Tibial nerve (tissue), 3 donors: ENCODE data around the gene MAPKAP1.

Experiments used
- POLR2A ChIP-seq, 2 donors: fragments of 450-650 bp; IDR thresholded peaks; one replicate each; pipeline ENCODE4 v1.6.1; 2017; ENCODE audit warnings: antibody characterized with exemption in 2 of 2, mild to moderate bottlenecking in 2 of 2, moderate library complexity in 2 of 2
- TF ChIP-seq, protein P1 (sequence below), 5 experiments: fragments of 200-600 bp in 3 of 5; fragments of 450-650 bp in 2 of 5; sonication (generic) in 3 of 5; IDR thresholded peaks; one replicate each; pipeline ENCODE4 v1.5.1; 2016 to 2019; ENCODE audit warnings: antibody characterized with exemption in 5 of 5, mild to moderate bottlenecking in 3 of 5, moderate library complexity in 2 of 5

DNA sequence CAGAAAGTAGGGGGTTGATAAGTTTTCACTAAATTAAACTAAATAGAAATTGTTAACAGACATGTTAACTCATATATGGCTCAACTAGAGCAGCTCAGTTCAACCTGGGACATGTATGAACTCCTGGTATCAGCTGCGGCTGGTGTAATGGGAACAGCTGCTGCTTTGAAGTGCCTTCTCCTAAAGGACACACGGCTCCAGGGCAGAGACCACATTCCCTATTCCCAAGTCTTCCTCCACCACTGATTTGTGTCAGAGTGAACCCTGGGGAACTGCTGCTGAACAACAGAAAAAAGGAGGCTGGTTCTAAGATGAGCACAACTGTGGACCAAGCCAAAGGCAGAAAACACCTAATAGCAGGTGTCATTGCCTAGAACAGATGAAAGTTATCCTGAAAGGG lies 71.1 kb downstream of the MAPKAP1 start:
- no peak for TF ChIP-seq POLR2A (IDR thresholded peaks at IDR 0.05)
- TF ChIP-seq, protein P1, sequence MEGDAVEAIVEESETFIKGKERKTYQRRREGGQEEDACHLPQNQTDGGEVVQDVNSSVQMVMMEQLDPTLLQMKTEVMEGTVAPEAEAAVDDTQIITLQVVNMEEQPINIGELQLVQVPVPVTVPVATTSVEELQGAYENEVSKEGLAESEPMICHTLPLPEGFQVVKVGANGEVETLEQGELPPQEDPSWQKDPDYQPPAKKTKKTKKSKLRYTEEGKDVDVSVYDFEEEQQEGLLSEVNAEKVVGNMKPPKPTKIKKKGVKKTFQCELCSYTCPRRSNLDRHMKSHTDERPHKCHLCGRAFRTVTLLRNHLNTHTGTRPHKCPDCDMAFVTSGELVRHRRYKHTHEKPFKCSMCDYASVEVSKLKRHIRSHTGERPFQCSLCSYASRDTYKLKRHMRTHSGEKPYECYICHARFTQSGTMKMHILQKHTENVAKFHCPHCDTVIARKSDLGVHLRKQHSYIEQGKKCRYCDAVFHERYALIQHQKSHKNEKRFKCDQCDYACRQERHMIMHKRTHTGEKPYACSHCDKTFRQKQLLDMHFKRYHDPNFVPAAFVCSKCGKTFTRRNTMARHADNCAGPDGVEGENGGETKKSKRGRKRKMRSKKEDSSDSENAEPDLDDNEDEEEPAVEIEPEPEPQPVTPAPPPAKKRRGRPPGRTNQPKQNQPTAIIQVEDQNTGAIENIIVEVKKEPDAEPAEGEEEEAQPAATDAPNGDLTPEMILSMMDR (IDR thresholded peaks at IDR 0.05) = no peak
